Left ventricle myocardium inferior (tissue), 1 donor: ENCODE measurements around the gene ZNF43. TPM values are rescaled to one million over a fixed set of nuclear protein-coding genes. Genes with fewer than 3 reads are reported as not detected.
"Not testable (repeated sequence)": the region's sequence is repeated elsewhere in the genome, so short reads cannot be mapped to it uniquely, and the experiment has no call there.

Experiments used
- DNase-seq: peaks from one replicate; pipeline ENCODE4 v3.0.0-alpha.2; 2020
- H3K27ac ChIP-seq: fragments of 200-600 bp; replicated peaks from 2 replicates; pipeline ENCODE4 v1.8.0; 2021
- H3K27me3 ChIP-seq: fragments of 200-600 bp; 2 replicates; pipeline ENCODE4 v1.8.0; 2021; ENCODE audit warnings: low read depth
- H3K36me3 ChIP-seq: fragments of 200-600 bp; 2 replicates; pipeline ENCODE4 v1.8.0; 2021
- H3K4me1 ChIP-seq: fragments of 200-600 bp; 2 replicates; pipeline ENCODE4 v1.8.0; 2021
- H3K4me3 ChIP-seq: fragments of 200-600 bp; 2 replicates; pipeline ENCODE4 v1.8.0; 2021; ENCODE audit warnings: mild to moderate bottlenecking, moderate library complexity
- H3K9me3 ChIP-seq: fragments of 200-600 bp; replicated peaks from 2 replicates; pipeline ENCODE4 v1.8.0; 2021
- CTCF ChIP-seq: fragments of 200-600 bp; IDR thresholded peaks from 2 replicates; pipeline ENCODE4 v1.8.0; 2021; ENCODE audit warnings: antibody characterized with exemption, mild to moderate bottlenecking, borderline replicate concordance
- intact Hi-C: fragments of 100-400 bp; cut with micrococcal nuclease; formaldehyde crosslinking; loops from one replicate; pipeline ENCODE4 v1.11.0; 2022
- total RNA-seq: library from RNA; stranded (reverse); fragmentation: NEBNext Ultra II Directional; extraction: Animal tissue kit (Norgen Biotek cat#: 25700); gene quantifications from one replicate; pipeline ENCODE4 v1.2.1, GENCODE V29; 2021
- donor health status: DM: no; HTN: yes; CAD: no; lungs with severe emphysema.

Gene ZNF43
- total RNA-seq, 1 donor from 2014 or later: 5.1 TPM

GRCh38 chr19:21877976-21878375 is 42.0 kb upstream of the ZNF43 start:
- intact Hi-C loops: no loop called here
- H3K36me3 ChIP-seq: no peaks in the 10 kb centered on the region

GRCh38 chr19:21876608-21877007 is 40.6 kb upstream of the ZNF43 start:
- intact Hi-C loops, H3K27ac ChIP-seq, DNase-seq, H3K36me3 ChIP-seq, H3K9me3 ChIP-seq, H3K4me3 ChIP-seq, H3K27me3 ChIP-seq, H3K4me1 ChIP-seq: not testable (repeated sequence)

More at GRCh38 chr19:21877976-21878375, 42.0 kb upstream of the ZNF43 start:
- DNase-seq: no peak
- Histone ChIP-seq H3K4me1 (no peaks in the 10 kb centered on the region), H3K27ac (no peak overlapping the region), H3K4me3 (no peak overlapping the region), H3K9me3 (no peaks in the 10 kb centered on the region), H3K27me3 (no peaks in the 10 kb centered on the region)
- TF ChIP-seq CTCF: no peak

- Histone ChIP-seq H3K27me3 (peaks cover 42% of the 10 kb centered on the region), H3K4me3 (no peak overlapping the region), H3K36me3 (no peaks in the 10 kb centered on the region), H3K4me1 (peaks cover 5% of the 10 kb centered on the region), H3K9me3 (no peaks in the 10 kb centered on the region), H3K27ac (no peak overlapping the region)
- TF ChIP-seq CTCF: no peak
- DNase-seq: no peak
- intact Hi-C loops: no loop called here
Measured at GRCh38 chr19:21856773-21857514, 21.0 kb upstream of the ZNF43 start.

- intact Hi-C loops: no loop called here
- H3K27me3 ChIP-seq: peaks cover 12% of the 10 kb centered on the region
- peak; percentile 94 for DNase-seq
- no peak for TF ChIP-seq CTCF
- no peaks in the 10 kb centered on the region for H3K36me3 ChIP-seq
- peak overlapping the region; percentile 92 for H3K4me3 ChIP-seq
- peaks cover 19% of the 10 kb centered on the region for H3K4me1 ChIP-seq
- H3K9me3 ChIP-seq: no peaks in the 10 kb centered on the region
- peak overlapping the region; percentile 88 for H3K27ac ChIP-seq
Measured at GRCh38 chr19:21851596-21852345, 15.8 kb upstream of the ZNF43 start.

GRCh38 chr19:21850656-21851255 is 14.8 kb upstream of the ZNF43 start:
- no peak for DNase-seq
- Histone ChIP-seq H3K36me3 (no peaks in the 10 kb centered on the region), H3K4me1 (peaks cover 19% of the 10 kb centered on the region), H3K27ac (no peak overlapping the region), H3K27me3 (peaks cover 2% of the 10 kb centered on the region), H3K9me3 (no peaks in the 10 kb centered on the region), H3K4me3 (peak overlapping the region; percentile 92)
- intact Hi-C loops: no loop called here
- no peak for TF ChIP-seq CTCF
